ENCODE measurements around the gene ARHGEF1.

- TF ChIP-seq, protein P1, sequence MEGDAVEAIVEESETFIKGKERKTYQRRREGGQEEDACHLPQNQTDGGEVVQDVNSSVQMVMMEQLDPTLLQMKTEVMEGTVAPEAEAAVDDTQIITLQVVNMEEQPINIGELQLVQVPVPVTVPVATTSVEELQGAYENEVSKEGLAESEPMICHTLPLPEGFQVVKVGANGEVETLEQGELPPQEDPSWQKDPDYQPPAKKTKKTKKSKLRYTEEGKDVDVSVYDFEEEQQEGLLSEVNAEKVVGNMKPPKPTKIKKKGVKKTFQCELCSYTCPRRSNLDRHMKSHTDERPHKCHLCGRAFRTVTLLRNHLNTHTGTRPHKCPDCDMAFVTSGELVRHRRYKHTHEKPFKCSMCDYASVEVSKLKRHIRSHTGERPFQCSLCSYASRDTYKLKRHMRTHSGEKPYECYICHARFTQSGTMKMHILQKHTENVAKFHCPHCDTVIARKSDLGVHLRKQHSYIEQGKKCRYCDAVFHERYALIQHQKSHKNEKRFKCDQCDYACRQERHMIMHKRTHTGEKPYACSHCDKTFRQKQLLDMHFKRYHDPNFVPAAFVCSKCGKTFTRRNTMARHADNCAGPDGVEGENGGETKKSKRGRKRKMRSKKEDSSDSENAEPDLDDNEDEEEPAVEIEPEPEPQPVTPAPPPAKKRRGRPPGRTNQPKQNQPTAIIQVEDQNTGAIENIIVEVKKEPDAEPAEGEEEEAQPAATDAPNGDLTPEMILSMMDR (IDR thresholded peaks at IDR 0.05): no peak
- no peak for TF ChIP-seq POLR2AphosphoS5 (IDR thresholded peaks at IDR 0.05)
Measured at GRCh38 chr19:41923045-41923788, 40.2 kb downstream of the ARHGEF1 start.
